NCI-H1930 (cell line): Measurements from ENCODE around the gene PIP4K2A.

Source experiments
- DNase-seq, 2 experiments: peaks; one replicate each; lab custom pipeline; 2025; lab: John Stamatoyannopoulos, UW

PIP4K2A gene

DNA sequence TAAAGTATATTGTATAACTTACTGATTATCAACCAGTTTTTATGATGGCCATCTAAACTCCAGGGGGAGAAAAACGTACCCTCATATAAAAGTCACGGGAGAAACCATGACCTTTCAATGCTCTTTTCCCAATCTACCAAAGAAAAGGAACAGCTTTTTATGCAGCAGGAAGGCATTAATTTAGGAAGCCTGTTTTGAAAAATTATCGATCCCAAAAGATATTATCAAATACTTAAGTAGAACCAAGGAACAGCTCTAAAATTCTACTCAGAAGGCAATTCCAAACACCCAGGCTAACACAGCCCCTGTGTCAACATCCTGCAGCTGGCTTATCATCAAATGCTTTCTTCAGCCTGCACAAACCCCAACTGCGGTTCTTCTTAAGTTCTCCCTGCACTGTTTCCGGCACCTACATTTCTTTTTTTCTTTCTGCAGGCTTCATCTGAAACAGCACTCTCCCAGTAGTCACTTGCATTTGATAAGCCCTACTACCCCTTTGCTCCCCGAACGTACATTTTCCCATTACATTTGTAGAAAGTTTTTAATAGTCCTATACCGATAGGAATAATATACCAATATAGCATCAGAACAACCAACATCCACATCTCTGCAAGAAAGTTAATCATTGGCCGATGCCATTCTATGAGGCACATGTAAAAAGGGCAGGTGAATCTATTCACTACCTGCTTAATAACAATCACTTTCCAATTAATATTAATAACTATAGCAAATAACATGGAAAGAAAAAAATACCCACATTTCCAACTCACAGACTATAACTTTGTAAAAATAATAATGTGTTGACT is 47.9 kb downstream of the PIP4K2A start:
- no peak for DNase-seq

GRCh38 chr10:22665329-22665728 is 49.0 kb downstream of the PIP4K2A start:
- DNase-seq = no peak

DNA sequence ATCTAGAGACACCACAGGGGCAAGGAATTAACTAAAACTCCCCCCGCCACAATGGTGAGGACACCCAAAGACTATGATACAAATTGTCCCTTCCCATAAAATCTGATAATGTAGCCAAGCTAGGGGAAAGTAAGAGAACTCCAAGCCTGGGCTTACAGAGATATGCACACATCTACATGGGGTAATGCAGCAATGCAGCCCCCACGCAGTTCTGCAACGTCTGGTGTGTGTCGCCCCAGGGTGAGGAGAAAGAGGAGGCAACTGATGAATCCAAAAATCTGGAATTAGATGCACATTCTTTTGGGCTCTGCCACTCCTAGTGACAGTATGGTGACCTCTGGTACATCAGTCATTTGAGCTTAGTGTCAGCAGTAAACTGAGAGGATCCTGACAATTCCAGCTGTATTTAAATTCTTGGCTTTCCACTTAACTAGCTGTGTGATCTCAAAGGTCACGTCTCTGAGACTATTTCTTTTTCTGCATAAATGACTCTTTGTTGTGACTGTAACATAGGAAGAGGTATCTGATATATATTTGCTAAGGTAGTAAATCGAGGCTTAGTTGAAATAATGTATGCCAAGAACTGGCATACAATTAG is 51.5 kb downstream of the PIP4K2A start:
- DNase-seq = no peak

GRCh38 chr10:22659866-22660265 is 54.5 kb downstream of the PIP4K2A start:
- no peak for DNase-seq

- no peak for DNase-seq
These were observed 55.5 kb downstream of the PIP4K2A start for GRCh38 chr10:22658745-22659410.

- DNase-seq = no peak
These were observed 56.7 kb downstream of the PIP4K2A start for GRCh38 chr10:22657566-22658225.

- no peak for DNase-seq
These were observed 57.4 kb downstream of the PIP4K2A start for GRCh38 chr10:22657024-22657423.

GRCh38 chr10:22656036-22656435 is 58.3 kb downstream of the PIP4K2A start:
- DNase-seq = no peak

GRCh38 chr10:22655312-22655981 is 58.9 kb downstream of the PIP4K2A start:
- DNase-seq = no peak

- DNase-seq = no peak
These were observed 61.3 kb downstream of the PIP4K2A start for GRCh38 chr10:22652988-22653481.

- no peak for DNase-seq
These were observed 63.0 kb downstream of the PIP4K2A start for GRCh38 chr10:22651276-22651980.

GRCh38 chr10:22649994-22650393 is 64.4 kb downstream of the PIP4K2A start:
- DNase-seq = no peak

DNA sequence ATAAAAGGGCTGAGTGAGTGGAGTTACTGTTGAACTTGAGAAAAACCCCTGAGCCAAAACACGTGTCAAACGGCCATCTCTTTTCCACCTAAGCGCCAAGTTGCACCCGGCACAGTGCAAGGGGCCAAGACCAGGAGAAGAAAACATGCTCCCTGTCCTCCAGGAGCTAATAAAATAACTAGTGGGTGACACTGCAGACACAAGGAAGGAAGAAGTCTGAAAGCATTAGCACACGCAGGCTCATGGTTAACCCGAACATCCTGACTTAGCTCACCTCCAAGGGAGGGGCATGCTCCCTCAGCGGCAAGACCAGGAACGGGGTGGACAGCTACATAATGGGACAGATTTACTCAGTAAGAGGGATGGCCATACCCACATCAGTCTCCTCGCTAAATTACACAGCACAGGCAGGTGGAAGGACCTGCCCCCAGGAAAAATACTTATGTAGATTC is 65.0 kb downstream of the PIP4K2A start:
- no peak for DNase-seq

GRCh38 chr10:22648547-22648961 is 65.8 kb downstream of the PIP4K2A start:
- no peak for DNase-seq

GRCh38 chr10:22647244-22647643 is 67.1 kb downstream of the PIP4K2A start:
- no peak for DNase-seq

DNA sequence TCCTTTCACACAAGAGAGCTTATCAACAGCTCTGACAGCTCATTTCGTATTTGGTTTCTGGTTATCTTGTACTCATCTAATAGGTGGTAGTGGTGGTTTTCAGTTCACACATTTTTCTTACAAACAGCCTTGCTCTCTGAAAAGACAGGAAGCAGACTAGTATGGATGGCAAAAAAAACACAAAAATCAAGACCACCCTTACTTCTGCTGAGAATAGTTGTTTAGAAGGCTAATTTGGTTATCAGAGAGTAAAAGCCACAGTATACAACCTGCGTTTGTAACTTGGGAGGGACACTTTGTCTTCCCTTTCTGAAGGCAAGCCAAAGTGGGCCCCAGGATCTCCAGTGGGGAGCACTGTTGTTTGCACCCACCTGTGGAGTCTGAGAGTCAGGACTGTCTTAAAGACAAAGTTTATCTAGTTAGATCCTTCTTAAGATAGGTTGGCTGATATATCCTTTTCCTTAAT is 68.0 kb downstream of the PIP4K2A start:
- DNase-seq = no peak

- no peak for DNase-seq
These were observed 70.2 kb downstream of the PIP4K2A start for GRCh38 chr10:22644222-22644621.

DNA sequence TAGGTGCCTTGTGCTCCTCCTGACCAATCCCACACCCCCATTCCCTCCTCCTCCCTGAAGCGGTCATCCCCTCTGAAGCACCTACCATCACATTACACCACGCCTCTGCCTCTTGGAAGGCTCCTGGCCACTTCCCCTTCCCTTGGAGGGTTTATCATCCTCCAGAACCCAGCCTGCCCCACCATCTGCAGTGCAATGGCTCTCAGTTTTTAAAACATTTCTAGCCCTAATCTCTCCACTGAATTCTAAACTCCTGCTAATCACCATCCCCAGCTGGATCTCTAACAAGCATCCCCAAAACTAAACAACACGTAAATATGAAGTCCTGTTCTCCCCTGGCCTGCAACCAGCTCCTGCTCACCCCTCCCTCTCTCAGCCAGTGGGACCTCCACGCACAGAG is 70.6 kb downstream of the PIP4K2A start:
- no peak for DNase-seq

GRCh38 chr10:22643116-22643515 is 71.3 kb downstream of the PIP4K2A start:
- DNase-seq = no peak

GRCh38 chr10:22641743-22642142 is 72.6 kb downstream of the PIP4K2A start:
- no peak for DNase-seq

DNA sequence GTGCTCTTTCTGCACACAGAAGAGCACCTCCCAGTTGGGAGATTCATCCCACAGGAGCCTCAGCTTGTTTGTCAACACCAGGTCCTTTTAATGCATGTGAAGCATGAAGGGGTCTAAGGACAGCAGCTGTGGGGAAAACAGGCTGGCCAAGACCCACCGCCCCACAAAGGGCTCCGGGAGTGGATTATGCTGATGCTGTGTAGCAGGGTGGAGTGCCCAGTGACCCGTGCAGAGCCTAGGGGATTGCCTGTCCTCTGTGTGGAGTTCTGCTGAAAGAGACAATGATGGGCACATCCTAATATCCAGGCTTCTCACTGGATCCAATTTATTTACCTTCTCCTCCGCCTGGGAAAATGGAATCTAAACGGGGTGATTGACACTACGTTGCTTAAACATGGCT is 74.0 kb downstream of the PIP4K2A start:
- DNase-seq = no peak
